Activated CD4-positive, alpha-beta T cell treated with anti-CD3 and anti-CD28 coated beads for 36 hours (primary cell): Measurements from ENCODE around the gene CTSL. TPM values are rescaled to one million over a fixed set of nuclear protein-coding genes. Genes with fewer than 3 reads are reported as not detected.

ENCODE experiments used
- ATAC-seq: fragments of 200-7000 bp; cut with Tn5 transposase; one replicate; pipeline ENCODE4 v1.10.0; 2021; ENCODE audit warnings: mild to moderate bottlenecking, moderate library complexity
- CTCF ChIA-PET: fragments of 350-600 bp; sonication (Branson Sonifier 250); formaldehyde crosslinking; loops from one replicate; lab custom pipeline; 2021; ENCODE audit warnings: antibody characterized with exemption; lab: Charles Lee
- POLR2A ChIA-PET: fragments of 350-600 bp; sonication (Branson Sonifier 250); formaldehyde crosslinking; loops from one replicate; lab custom pipeline; 2021; ENCODE audit warnings: antibody characterized with exemption, inconsistent platforms; lab: Charles Lee
- DNase-seq: peaks from one replicate; pipeline ENCODE4 v3.0.0-alpha.2; 2020
- H3K27ac Mint-ChIP-seq: one replicate; pipeline ENCODE4 v1.8.0; 2021; ENCODE audit warnings: mixed read lengths
- H3K27me3 Mint-ChIP-seq: one replicate; pipeline ENCODE4 v1.8.0; 2021; ENCODE audit warnings: mixed read lengths
- H3K36me3 Mint-ChIP-seq: one replicate; pipeline ENCODE4 v1.8.0; 2021; ENCODE audit warnings: low read depth, mixed read lengths
- H3K4me1 Mint-ChIP-seq: one replicate; pipeline ENCODE4 v1.8.0; 2021; ENCODE audit warnings: mixed read lengths
- H3K4me3 Mint-ChIP-seq: one replicate; pipeline ENCODE4 v1.8.0; 2021; ENCODE audit warnings: mild to moderate bottlenecking, moderate library complexity, mixed read lengths
- H3K9me3 Mint-ChIP-seq: one replicate; pipeline ENCODE4 v1.8.0; 2021; ENCODE audit warnings: low read depth, mixed read lengths
- intact Hi-C, 2 experiments: fragments of 100-400 bp; cut with DNase I in 1 of 2; cut with micrococcal nuclease in 1 of 2; formaldehyde crosslinking; loops; one replicate each; pipeline versions ENCODE4 v1.14.2 to v1.15.1; 2022 to 2024; cut with DNase I, micrococcal nuclease
- total RNA-seq, 2 experiments: library from RNA; stranded (reverse); gene quantifications; one replicate each; pipeline ENCODE4 v1.2.3, GENCODE V29; 2021

The CTSL gene
- total RNA-seq, 2 experiments from 2014 or later, result 4.6 to 6.1 TPM

DNA sequence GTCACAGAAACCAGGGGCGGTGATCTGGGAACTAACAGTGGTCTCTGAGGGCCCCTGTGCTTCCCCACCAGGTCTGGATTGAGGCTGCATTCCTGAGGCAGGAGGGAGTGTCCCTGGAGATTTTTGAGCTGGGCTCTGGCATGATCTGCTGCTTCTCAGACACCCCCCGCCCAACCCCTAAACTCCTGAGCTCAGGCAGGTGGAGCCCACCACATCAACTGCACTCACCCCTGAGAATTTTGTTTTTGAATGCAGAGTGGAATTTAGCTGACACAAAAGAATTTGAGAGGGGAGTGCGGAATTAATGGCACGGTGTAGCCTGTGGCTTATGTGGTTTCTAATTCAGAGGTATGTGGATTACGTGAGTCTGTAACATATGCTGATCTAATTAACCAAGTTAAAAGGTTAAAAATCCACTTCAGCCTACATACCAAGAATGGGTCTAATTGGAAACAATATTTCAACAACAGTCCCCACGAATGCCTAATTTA is 23.9 kb upstream of the CTSL start:
- CTCF ChIA-PET, result no interaction called here
- Mint-ChIP-seq H3K9me3 (no peaks in the 10 kb centered on the region), H3K4me3 (no peak overlapping the region), H3K4me1 (peaks cover 10% of the 10 kb centered on the region), H3K36me3 (peaks cover 5% of the 10 kb centered on the region), H3K27me3 (peaks cover 5% of the 10 kb centered on the region), H3K27ac (no peak overlapping the region)
- intact Hi-C loops, result no loop called here
- no peak for ATAC-seq
- no peak for DNase-seq
- POLR2A ChIA-PET, result no interaction called here

DNA sequence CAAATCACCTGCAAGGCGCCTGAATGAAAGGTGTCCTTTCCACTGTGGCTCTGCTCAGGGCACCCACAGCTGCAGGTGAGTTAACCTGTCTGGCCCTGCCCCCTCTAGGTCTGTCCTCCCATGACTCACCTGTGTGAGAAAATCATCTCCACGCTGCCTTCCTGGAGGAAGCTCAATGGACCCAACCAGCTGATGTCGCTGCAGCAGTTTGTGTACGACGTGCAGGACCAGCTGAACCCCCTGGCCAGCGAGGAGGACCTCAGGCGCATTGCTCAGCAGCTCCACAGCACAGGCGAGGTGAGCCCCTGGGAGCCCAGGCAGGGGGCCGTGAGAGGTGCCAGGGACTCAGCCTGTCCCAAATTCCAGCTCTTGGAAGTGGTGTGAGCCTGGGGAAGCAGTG is 23.0 kb upstream of the CTSL start:
- no peak overlapping the region for H3K27ac Mint-ChIP-seq
- intact Hi-C loops, result no loop called here
- ATAC-seq, result no peak
- CTCF ChIA-PET, result no interaction called here
- DNase-seq, result no peak
- H3K9me3 Mint-ChIP-seq, result no peaks in the 10 kb centered on the region
- H3K4me1 Mint-ChIP-seq, result peaks cover 12% of the 10 kb centered on the region
- H3K36me3 Mint-ChIP-seq, result peaks cover 9% of the 10 kb centered on the region
- POLR2A ChIA-PET, result no interaction called here
- H3K4me3 Mint-ChIP-seq, result no peak overlapping the region
- H3K27me3 Mint-ChIP-seq, result peaks cover 8% of the 10 kb centered on the region

DNA sequence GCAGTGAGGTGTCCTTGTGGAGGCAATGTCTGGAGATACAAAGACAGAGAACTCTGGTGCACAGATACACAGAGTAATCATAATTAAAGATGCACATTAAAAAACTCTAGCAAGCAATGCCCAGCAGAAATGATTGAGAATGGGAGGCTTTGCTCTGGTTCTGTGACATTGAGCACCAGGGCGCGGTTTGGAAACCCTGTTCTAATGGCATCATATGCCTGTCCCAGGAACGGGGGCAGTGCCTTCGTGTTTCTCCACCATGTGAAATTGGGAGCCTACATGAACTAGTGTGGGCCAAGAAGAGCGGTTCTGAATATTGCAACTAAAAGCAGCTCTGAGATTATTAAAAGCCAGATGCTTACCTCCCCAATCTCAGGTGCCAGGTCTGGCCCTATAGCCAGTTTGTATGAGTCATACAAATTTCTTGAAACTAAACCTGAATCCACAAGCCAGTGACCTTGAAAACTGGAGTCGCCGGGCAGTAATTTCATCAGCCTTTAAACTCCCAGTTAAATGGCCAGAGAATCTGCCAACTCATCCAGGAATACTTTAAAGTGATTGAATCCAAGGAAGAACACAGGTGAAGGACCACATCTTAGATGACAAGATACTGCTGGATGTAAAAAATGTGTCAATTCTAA is 22.2 kb upstream of the CTSL start:
- no peak for DNase-seq
- CTCF ChIA-PET, result no interaction called here
- Mint-ChIP-seq H3K4me1 (peaks cover 19% of the 10 kb centered on the region), H3K9me3 (no peaks in the 10 kb centered on the region), H3K4me3 (no peak overlapping the region), H3K27me3 (peaks cover 8% of the 10 kb centered on the region), H3K27ac (no peak overlapping the region), H3K36me3 (peaks cover 9% of the 10 kb centered on the region)
- POLR2A ChIA-PET, result no interaction called here
- no peak for ATAC-seq
- intact Hi-C loops, result no loop called here

DNA sequence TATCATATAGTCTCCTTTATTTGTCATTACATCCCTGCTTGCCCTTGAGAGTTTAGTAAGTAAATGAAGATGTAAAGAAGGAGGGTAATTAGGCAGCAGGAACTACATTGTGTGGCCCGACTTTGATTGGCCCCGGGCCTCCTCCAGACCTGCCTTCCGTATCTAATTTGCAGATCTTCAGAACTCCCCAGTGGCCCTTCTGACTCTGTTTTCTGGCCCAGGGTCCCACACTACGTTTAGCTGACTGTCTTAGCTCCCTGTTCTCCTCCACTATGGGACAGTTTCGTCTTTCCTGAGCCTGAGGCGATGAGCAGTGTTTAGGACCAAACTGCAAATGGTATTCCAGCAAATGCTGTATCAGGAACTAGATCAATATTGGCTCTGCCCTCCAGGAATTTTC is 21.6 kb upstream of the CTSL start:
- DNase-seq (no peak), ATAC-seq (no peak)
- Mint-ChIP-seq H3K4me3 (no peak overlapping the region), H3K36me3 (peaks cover 9% of the 10 kb centered on the region), H3K4me1 (peaks cover 25% of the 10 kb centered on the region), H3K9me3 (no peaks in the 10 kb centered on the region), H3K27ac (no peak overlapping the region), H3K27me3 (peaks cover 7% of the 10 kb centered on the region)
- ChIA-PET CTCF (no interaction called here), POLR2A (no interaction called here)
- intact Hi-C loops, result no loop called here

DNA sequence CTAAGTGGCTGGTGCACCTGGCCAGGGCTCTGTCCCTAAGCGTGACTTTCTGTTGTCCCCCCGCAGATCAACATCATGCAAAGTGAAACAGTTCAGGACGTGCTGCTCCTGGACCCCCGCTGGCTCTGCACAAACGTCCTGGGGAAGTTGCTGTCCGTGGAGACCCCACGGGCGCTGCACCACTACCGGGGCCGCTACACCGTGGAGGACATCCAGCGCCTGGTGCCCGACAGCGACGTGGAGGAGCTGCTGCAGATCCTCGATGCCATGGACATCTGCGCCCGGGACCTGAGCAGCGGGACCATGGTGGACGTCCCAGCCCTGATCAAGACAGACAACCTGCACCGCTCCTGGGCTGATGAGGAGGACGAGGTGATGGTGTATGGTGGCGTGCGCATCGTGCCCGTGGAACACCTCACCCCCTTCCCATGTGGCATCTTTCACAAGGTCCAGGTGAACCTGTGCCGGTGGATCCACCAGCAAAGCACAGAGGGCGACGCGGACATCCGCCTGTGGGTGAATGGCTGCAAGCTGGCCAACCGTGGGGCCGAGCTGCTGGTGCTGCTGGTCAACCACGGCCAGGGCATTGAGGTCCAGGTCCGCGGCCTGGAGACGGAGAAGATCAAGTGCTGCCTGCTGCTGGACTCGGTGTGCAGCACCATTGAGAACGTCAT is 19.7 kb upstream of the CTSL start:
- H3K36me3 Mint-ChIP-seq, result peaks cover 9% of the 10 kb centered on the region
- peaks cover 37% of the 10 kb centered on the region for H3K4me1 Mint-ChIP-seq
- POLR2A ChIA-PET, result no interaction called here
- DNase-seq (no peak), ATAC-seq (no peak)
- H3K27ac Mint-ChIP-seq, result no peak overlapping the region
- H3K27me3 Mint-ChIP-seq, result peaks cover 7% of the 10 kb centered on the region
- H3K9me3 Mint-ChIP-seq, result no peaks in the 10 kb centered on the region
- H3K4me3 Mint-ChIP-seq, result no peak overlapping the region
- intact Hi-C loops, result loop anchor here (5.0 kb wide), 2 partner anchors 86 to 301 kb away; no protein-coding TSS in a partner anchor
- CTCF ChIA-PET, result interaction anchor here (1.0 kb wide), 1 partner anchor 21 kb away, joined by 7 read pairs; no protein-coding TSS in a partner anchor

DNA sequence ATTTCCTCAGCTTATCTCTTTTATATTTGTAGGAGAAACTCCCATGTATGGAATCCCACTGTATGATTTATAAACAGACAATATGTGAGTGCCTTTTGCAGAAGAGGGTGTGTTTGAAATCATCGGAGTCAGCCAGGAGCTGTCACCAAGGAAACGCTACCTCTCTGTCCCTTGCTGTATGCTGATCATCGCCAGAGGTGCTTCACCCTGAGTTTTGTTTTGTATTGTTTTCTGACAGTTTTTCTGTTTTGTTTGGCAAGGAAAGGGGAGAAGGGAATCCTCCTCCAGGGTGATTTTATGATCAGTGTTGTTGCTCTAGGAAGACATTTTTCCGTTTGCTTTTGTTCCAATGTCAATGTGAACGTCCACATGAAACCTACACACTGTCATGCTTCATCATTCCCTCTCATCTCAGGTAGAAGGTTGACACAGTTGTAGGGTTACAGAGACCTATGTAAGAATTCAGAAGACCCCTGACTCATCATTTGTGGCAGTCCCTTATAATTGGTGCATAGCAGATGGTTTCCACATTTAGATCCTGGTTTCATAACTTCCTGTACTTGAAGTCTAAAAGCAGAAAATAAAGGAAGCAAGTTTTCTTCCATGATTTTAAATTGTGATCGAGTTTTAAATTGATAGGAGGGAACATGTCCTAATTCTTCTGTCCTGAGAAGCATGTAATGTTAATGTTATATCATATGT is 18.0 kb upstream of the CTSL start:
- H3K4me3 Mint-ChIP-seq, result no peak overlapping the region
- ChIA-PET POLR2A (no interaction called here), CTCF (interaction anchor here (0.6 to 1.3 kb wide), 2 partner anchors 22 to 37 kb away, joined by 3 read pairs; no protein-coding TSS in a partner anchor)
- peaks cover 5% of the 10 kb centered on the region for H3K27me3 Mint-ChIP-seq
- intact Hi-C loops, result loop anchor here (1.0 to 5.0 kb wide), 4 partner anchors 84 to 341 kb away; no protein-coding TSS in a partner anchor
- peak; percentile 31 for DNase-seq
- no peak overlapping the region for H3K27ac Mint-ChIP-seq
- peak; percentile 40 for ATAC-seq
- H3K4me1 Mint-ChIP-seq, result peaks cover 44% of the 10 kb centered on the region
- peaks cover 9% of the 10 kb centered on the region for H3K36me3 Mint-ChIP-seq
- H3K9me3 Mint-ChIP-seq, result no peaks in the 10 kb centered on the region

DNA sequence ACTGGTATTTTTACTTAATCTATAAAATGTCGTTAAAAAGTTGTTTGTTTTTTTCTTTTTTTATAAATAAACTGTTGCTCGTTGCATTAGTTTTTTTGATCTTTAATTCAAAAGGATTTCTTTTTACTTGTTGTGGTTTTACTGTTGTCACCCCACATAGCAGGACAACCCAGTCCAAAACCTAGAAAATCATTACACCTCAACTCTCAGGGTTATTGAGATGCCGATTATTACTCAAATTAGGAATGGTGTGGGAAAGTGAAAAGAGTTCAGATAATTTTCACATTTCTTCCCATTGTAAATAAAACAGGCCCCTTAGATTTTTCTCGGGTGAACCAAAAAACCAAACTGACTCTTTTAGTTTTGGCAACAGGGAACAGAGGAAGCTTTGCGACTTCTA is 17.4 kb upstream of the CTSL start:
- Mint-ChIP-seq H3K4me3 (peak overlapping the region; percentile 23), H3K36me3 (peaks cover 9% of the 10 kb centered on the region), H3K4me1 (peaks cover 49% of the 10 kb centered on the region), H3K9me3 (no peaks in the 10 kb centered on the region), H3K27me3 (peaks cover 7% of the 10 kb centered on the region), H3K27ac (peak overlapping the region; percentile 56)
- intact Hi-C loops, result loop anchor here (1.0 to 5.0 kb wide), 4 partner anchors 84 to 340 kb away; no protein-coding TSS in a partner anchor
- ATAC-seq (no peak), DNase-seq (no peak)
- CTCF ChIA-PET, result interaction anchor here (1.3 kb wide), 1 partner anchor 23 kb away, joined by 3 read pairs; no protein-coding TSS in a partner anchor
- POLR2A ChIA-PET, result interaction anchor here (1.0 kb wide), 1 partner anchor 104 kb away, joined by 5 read pairs; no protein-coding TSS in a partner anchor

DNA sequence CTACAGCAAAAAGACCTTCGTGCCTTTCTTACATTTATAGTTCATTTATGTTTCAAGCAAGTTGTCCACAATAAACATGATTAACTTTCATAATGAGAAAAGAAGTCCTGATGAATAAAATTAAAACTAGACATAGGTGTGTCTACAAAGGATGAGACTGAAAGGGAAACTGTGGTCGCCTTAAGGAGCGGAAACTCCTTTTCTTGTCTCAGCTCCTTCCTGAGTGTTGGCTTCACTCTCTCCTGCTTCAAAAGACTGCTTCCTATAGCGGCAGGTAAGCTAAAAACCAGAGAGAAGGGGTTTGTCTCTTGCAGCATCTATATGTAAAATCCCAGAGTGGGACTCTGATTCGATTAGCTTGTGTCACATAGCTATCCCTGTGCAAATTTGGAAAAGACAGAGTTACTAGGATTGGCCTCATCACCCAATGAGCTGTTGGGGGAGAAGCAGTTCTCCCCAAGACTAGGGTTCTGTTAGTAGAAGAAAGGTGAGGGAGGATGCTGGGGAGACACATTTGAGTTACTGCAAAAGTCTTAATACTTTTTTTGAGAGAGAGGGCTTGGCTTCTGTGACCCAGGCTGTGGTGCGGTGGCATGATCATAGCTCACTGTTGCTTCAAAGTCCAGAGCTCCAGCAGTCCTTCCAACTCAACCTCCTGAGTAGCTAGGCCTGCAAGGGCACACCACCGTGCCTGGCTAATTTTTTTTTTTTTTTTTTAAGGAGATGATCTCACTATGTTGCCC is 16.8 kb upstream of the CTSL start:
- Mint-ChIP-seq H3K4me1 (peaks cover 53% of the 10 kb centered on the region), H3K9me3 (no peaks in the 10 kb centered on the region), H3K27ac (peak overlapping the region; percentile 56), H3K27me3 (peaks cover 7% of the 10 kb centered on the region), H3K4me3 (peak overlapping the region; percentile 23), H3K36me3 (peaks cover 9% of the 10 kb centered on the region)
- CTCF ChIA-PET, result interaction anchor here (0.7 to 1.3 kb wide), 3 partner anchors 12 to 66 kb away, joined by 3 read pairs; no protein-coding TSS in a partner anchor
- DNase-seq, result peak; percentile 39
- POLR2A ChIA-PET, result interaction anchor here (0.6 to 1.0 kb wide), 2 partner anchors 103 to 261 kb away, joined by 5 read pairs; no protein-coding TSS in a partner anchor
- intact Hi-C loops, result loop anchor here (1.0 to 5.0 kb wide), 7 partner anchors 83 to 768 kb away; no protein-coding TSS in a partner anchor
- ATAC-seq, result peak; percentile 78

DNA sequence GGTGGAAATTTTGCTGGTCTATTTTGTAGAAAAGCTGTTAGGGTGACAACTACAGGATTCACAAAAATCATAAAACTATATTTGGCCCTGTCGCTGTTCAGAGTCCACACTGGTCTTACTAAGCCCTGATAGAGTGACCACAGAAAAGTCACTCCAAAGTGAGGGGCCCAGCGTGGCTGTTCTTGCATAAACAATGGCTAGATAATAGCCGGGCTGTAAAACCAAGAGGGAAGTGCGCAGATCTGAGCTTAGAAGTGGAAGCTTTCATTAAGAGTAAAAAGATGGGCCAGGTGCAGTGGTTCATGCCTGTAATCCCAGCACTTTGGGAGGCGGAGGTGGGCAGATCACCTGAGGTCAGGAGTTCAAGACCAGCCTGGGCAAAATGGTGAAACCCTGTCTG is 15.5 kb upstream of the CTSL start:
- Mint-ChIP-seq H3K9me3 (no peaks in the 10 kb centered on the region), H3K4me3 (no peak overlapping the region), H3K27ac (no peak overlapping the region), H3K4me1 (peaks cover 57% of the 10 kb centered on the region), H3K27me3 (peaks cover 7% of the 10 kb centered on the region), H3K36me3 (peaks cover 9% of the 10 kb centered on the region)
- CTCF ChIA-PET, result no interaction called here
- no peak for DNase-seq
- POLR2A ChIA-PET, result no interaction called here
- ATAC-seq, result no peak
- intact Hi-C loops, result loop anchor here in 1 of 2 experiments (5.0 kb wide), 1 partner anchor 102 kb away; no protein-coding TSS in a partner anchor

DNA sequence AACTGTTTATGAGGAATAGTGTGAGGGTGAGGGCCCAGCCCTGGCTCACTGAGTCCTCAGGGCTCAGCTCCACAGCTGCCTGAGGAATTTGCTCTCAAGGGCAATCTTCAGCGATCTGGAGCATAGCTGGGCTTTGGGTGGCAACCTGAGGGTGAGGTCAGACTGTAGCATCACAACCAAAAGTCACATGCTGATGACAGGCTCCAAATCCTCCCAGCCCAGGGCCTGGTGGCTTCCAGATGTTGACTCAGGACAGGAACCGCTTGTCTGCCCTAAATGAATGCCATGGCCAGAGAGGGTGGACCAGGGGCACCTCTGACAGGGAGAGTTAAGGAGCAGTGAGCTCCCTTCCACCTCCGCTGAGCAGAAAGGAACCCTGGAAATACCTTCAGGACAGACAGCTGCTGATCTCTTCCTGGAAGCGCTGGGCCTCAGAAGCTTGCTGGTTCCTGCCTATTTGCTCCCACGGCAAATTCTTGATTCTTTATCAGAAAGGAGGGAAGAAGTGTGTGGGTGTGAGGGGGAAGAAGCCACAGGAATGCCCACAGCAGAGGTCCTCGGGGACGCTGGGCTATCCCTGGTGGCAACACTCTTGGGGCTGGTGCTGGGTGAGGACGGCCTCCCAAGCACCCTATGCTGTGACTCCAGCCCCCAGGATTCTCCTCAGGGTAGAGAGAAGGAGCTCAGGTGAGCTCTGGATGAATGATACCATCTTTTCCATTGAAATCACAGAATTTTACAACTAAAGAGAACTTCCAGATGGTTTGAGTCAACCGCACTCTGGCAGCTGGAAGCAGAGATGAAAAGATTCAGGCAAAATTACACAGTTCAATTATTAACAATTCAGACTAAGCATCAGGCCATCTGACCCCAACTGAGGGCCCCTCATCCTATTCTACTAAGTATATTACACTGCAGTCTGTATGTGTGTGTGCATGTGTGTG is 13.8 kb upstream of the CTSL start:
- POLR2A ChIA-PET, result no interaction called here
- CTCF ChIA-PET, result interaction anchor here (0.7 kb wide), 1 partner anchor 176 kb away, joined by 3 read pairs; no protein-coding TSS in a partner anchor
- ATAC-seq (no peak), DNase-seq (peak; percentile 22)
- peaks cover 7% of the 10 kb centered on the region for H3K27me3 Mint-ChIP-seq
- H3K9me3 Mint-ChIP-seq, result no peaks in the 10 kb centered on the region
- intact Hi-C loops, result loop anchor here in 1 of 2 experiments (5.0 kb wide), 1 partner anchor 100 kb away; no protein-coding TSS in a partner anchor
- H3K36me3 Mint-ChIP-seq, result peaks cover 5% of the 10 kb centered on the region
- no peak overlapping the region for H3K27ac Mint-ChIP-seq
- no peak overlapping the region for H3K4me3 Mint-ChIP-seq
- H3K4me1 Mint-ChIP-seq, result peaks cover 57% of the 10 kb centered on the region
